K562 (cell line): ENCODE data around the gene CLCN1. TPM values are rescaled to one million over a fixed set of nuclear protein-coding genes. Genes with fewer than 3 reads are reported as not detected.

Experiments
- ATAC-seq: fragments of 200-7000 bp; cut with Tn5 transposase; 3 replicates; pipeline ENCODE4 v1.9.1; 2020; ENCODE audit warnings: moderate library complexity
- BruUV-seq: library from RNA; stranded (reverse); fragments of 400-500 nt; replicated peaks from 2 replicates; lab custom pipeline; 2021; lab: Mats Ljungman, UMichigan
- CTCF ChIA-PET: fragments of 300-600 bp; formaldehyde crosslinking; extraction: SDS; loops from one replicate; lab custom pipeline; 2021; ENCODE audit warnings: low intra/inter-chr PET ratio; lab: Yijun Ruan, JAX
- POLR2A ChIA-PET: fragments of 300-600, 350-650 bp; sonication (Branson Sonifier 250); formaldehyde crosslinking; extraction: SDS; loops from one replicate; lab custom pipeline; 2021; ENCODE audit warnings: antibody characterized with exemption, inconsistent platforms; lab: Yijun Ruan, JAX
- DNase-seq, 4 experiments: peaks; one replicate each; pipeline versions ENCODE4 v3.0.0 to v3.0.0-alpha.2; 2011 to 2018; ENCODE audit warnings: low spot score in 3 of 4, mixed read lengths in 3 of 4; ENCODE audit errors: extremely low read depth in 1 of 4
- FAIRE-seq: peaks from 2 replicates; lab custom pipeline; 2011; peaks lifted over from hg19 to GRCh38; lab: Jason Lieb, UNC
- H2AFZ ChIP-seq: 2 replicates; pipeline ENCODE4 v1.6.0; 2011; ENCODE audit warnings: low read depth, low read length, control low read depth, inconsistent platforms
- H3K27ac ChIP-seq: fragments of 200-600 bp; 3 replicates; pipeline ENCODE4 v1.8.0; 2011; ENCODE audit warnings: low read depth, mild to moderate bottlenecking, control low read depth, inconsistent platforms, low read length, moderate library complexity, mixed read lengths; ENCODE audit errors: extremely low read depth
- H3K27me3 ChIP-seq, 2 experiments: fragments of 300-600 bp in 1 of 2; 2 replicates in 1 of 2; 3 replicates in 1 of 2; pipeline versions ENCODE4 v1.6.0 to v1.8.0; 2011; ENCODE audit warnings: inconsistent platforms in 2 of 2, low read length in 2 of 2, mild to moderate bottlenecking in 1 of 2, mixed read lengths in 1 of 2, moderate library complexity in 1 of 2; ENCODE audit not compliant: control insufficient read depth in 2 of 2, insufficient read depth in 2 of 2
- H3K36me3 ChIP-seq: fragments of 300-600 bp; 3 replicates; pipeline ENCODE4 v1.8.0; 2011; ENCODE audit warnings: mild to moderate bottlenecking, low read length, inconsistent platforms; ENCODE audit not compliant: control insufficient read depth, insufficient read depth
- H3K4me1 ChIP-seq, 2 experiments: fragments of 200-600 bp in 1 of 2; replicated peaks in 1 of 2; 2 replicates in 1 of 2; 3 replicates in 1 of 2; pipeline versions ENCODE4 v1.5.1 to v1.8.0; 2011; ENCODE audit warnings: inconsistent platforms in 2 of 2, low read length in 2 of 2, mild to moderate bottlenecking in 1 of 2, mixed read lengths in 1 of 2, moderate library complexity in 1 of 2; ENCODE audit not compliant: control insufficient read depth in 2 of 2, insufficient read depth in 2 of 2
- H3K4me2 ChIP-seq: 2 replicates; pipeline ENCODE4 v1.6.1; 2011; ENCODE audit warnings: low read length, control low read depth, inconsistent platforms, mixed read lengths; ENCODE audit not compliant: insufficient read depth
- H3K4me3 ChIP-seq: fragments of 200-600 bp; sonication (generic), shearing (Covaris generic); 2 replicates; pipeline ENCODE4 v1.5.1; 2016; ENCODE audit warnings: control low read depth, inconsistent platforms
- H3K79me2 ChIP-seq: fragments of 200-600 bp; 3 replicates; pipeline ENCODE4 v1.8.0; 2011; ENCODE audit warnings: low read length, inconsistent platforms; ENCODE audit not compliant: control insufficient read depth, insufficient read depth
- H3K9ac ChIP-seq, 2 experiments: 2 replicates each; pipeline versions ENCODE4 v1.6.0 to v1.6.1; 2011; ENCODE audit warnings: low read depth in 2 of 2, low read length in 2 of 2, control low read depth in 1 of 2, inconsistent platforms in 1 of 2, mild to moderate bottlenecking in 1 of 2, mixed read lengths in 1 of 2; ENCODE audit not compliant: insufficient read depth in 1 of 2
- H3K9me1 ChIP-seq: one replicate; pipeline ENCODE4 v1.6.0; 2011; ENCODE audit warnings: inconsistent platforms, mild to moderate bottlenecking, low read length, moderate library complexity; ENCODE audit not compliant: control insufficient read depth, insufficient read depth
- H3K9me3 ChIP-seq: replicated peaks from 2 replicates; pipeline ENCODE4 v1.5.1; 2011; ENCODE audit warnings: low read depth, low read length, inconsistent platforms; ENCODE audit not compliant: control insufficient read depth, insufficient read depth
- H4K20me1 ChIP-seq: replicated peaks from 2 replicates; pipeline ENCODE4 v1.6.1; 2011; ENCODE audit warnings: low read length, inconsistent platforms, mixed read lengths; ENCODE audit not compliant: control insufficient read depth, insufficient read depth
- C11orf30 ChIP-seq: fragments of 450-650 bp; IDR thresholded peaks from 2 replicates; pipeline ENCODE4 v1.6.1; 2016; ENCODE audit warnings: low read depth, mild to moderate bottlenecking
- CBFA2T3 ChIP-seq: fragments of 450-650 bp; IDR thresholded peaks from 2 replicates; pipeline ENCODE4 v1.6.1; 2017
- CHAMP1 ChIP-seq: fragments of 450-650 bp; IDR thresholded peaks from 2 replicates; pipeline ENCODE4 v1.6.1; 2016; ENCODE audit warnings: mild to moderate bottlenecking
- HIVEP1 ChIP-seq: fragments of 250-450 bp; sonication (Bioruptor Pico); IDR thresholded peaks from 2 replicates; pipeline ENCODE4 v1.4.0; 2020; ENCODE audit warnings: mild to moderate bottlenecking
- MYBL2 ChIP-seq, 2 experiments: fragments of 450-650 bp in 1 of 2; sonication (generic) in 1 of 2; formaldehyde crosslinking in 1 of 2; IDR thresholded peaks; 2 replicates each; pipeline versions ENCODE4 v1.6.1 to v1.8.1; 2017 to 2022; ENCODE audit warnings: borderline replicate concordance in 1 of 2, inconsistent platforms in 1 of 2, low read depth in 1 of 2, mild to moderate bottlenecking in 1 of 2, missing genetic modification reagents in 1 of 2, moderate library complexity in 1 of 2
- NEUROD1 ChIP-seq: fragments of 150-350 bp; IDR thresholded peaks from 2 replicates; pipeline ENCODE4 v1.6.1; 2014; ENCODE audit warnings: borderline replicate concordance, low read length, low read depth; ENCODE audit not compliant: partially characterized antibody
- NFE2L1 ChIP-seq: fragments of 450-650 bp; IDR thresholded peaks from 2 replicates; pipeline ENCODE4 v1.6.1; 2016; ENCODE audit warnings: missing genetic modification characterization, low read depth, mild to moderate bottlenecking, missing compliant biosample characterization, moderate library complexity, borderline replicate concordance
- SMARCA5 ChIP-seq: fragments of 450-650 bp; IDR thresholded peaks from 2 replicates; pipeline ENCODE4 v1.6.1; 2016
- SMARCC2 ChIP-seq: fragments of 450-650 bp; IDR thresholded peaks from 2 replicates; pipeline ENCODE4 v1.6.1; 2017; ENCODE audit warnings: antibody characterized with exemption, moderate library complexity, mild to moderate bottlenecking, low read depth
- SMARCE1 ChIP-seq: fragments of 450-650 bp; IDR thresholded peaks from 2 replicates; pipeline ENCODE4 v1.7.1; 2016; ENCODE audit warnings: mild to moderate bottlenecking
- ZNF347 ChIP-seq: fragments of 450-650 bp; formaldehyde crosslinking; IDR thresholded peaks from 2 replicates; pipeline ENCODE4 v1.4.0; 2020; ENCODE audit warnings: low read depth, mild to moderate bottlenecking, moderate library complexity
- ZNF609 ChIP-seq: sonication (generic); formaldehyde crosslinking; IDR thresholded peaks from 2 replicates; pipeline ENCODE4 v1.8.1; 2023; ENCODE audit warnings: missing genetic modification reagents, mild to moderate bottlenecking, borderline replicate concordance
- ZNF75A ChIP-seq: fragments of 450-650 bp; formaldehyde crosslinking; IDR thresholded peaks from 2 replicates; pipeline ENCODE4 v1.4.0; 2020; ENCODE audit warnings: mild to moderate bottlenecking
- WGBS: fragments of 100-300 bp; shearing (Covaris generic); methylation state at CpG from one replicate; pipeline ENCODE4 v1.1.6; 2016; ENCODE audit warnings: low coverage, mixed read lengths; ENCODE audit not compliant: insufficient coverage; ENCODE audit errors: missing lambda C conversion rate; 5-methylcytosine and 5-hydroxymethylcytosine counted together
- in situ Hi-C: fragments of 300-500 bp; cut with MboI; formaldehyde crosslinking; loops from 4 replicates; pipeline ENCODE4 v1.15.0; 2018; ENCODE audit warnings: inconsistent platforms, mixed read lengths
- intact Hi-C: fragments of 100-400 bp; cut with micrococcal nuclease; formaldehyde crosslinking; loops from 2 replicates; pipeline ENCODE4 v1.14.2; 2022
- polyA plus RNA-seq, 8 experiments: library from polyadenylated mRNA; depleted of rRNA in 4 of 8; stranded (reverse) in 5 of 8; unstranded in 3 of 8; fragments of >200 nt; fragmentation: Nextera tagmentation in 2 of 8; fragmentation: Illumina TruSeq in 1 of 8; extraction: Ambion mirVana in 2 of 8; extraction: Trizol in 1 of 8; gene quantifications; 2 replicates each; pipeline versions ENCODE4 v1.2.1 to v1.2.3, GENCODE V29; 2011 to 2014; ENCODE audit warnings: inconsistent platforms in 1 of 8, missing spikeins in 1 of 8
- total RNA-seq, 7 experiments: library from RNA; depleted of rRNA in 6 of 7; stranded (reverse); fragments of >200 nt in 6 of 7; fragmentation: Illumina TruSeq in 2 of 7; extraction: Trizol in 2 of 7; gene quantifications; 2 replicates each; pipeline versions ENCODE4 v1.2.1 to v1.2.3, GENCODE V29; 2011 to 2021; ENCODE audit warnings: low replicate concordance in 1 of 7
- TF ChIP-seq, protein P1 (sequence below): fragments of 200-800 bp; sonication (Bioruptor generic); IDR thresholded peaks from 2 replicates; pipeline ENCODE4 v1.6.1; 2017; ENCODE audit warnings: missing genetic modification characterization, missing compliant biosample characterization

Gene CLCN1
- total and polyA plus RNA-seq, 9 of the 15 experiments (the other 6 are each of a cell fraction or from before 2014, with no cell fraction given): 0.01 to 0.11 (median 0.04) TPM; not detected in 4

GRCh38 chr7:143303733-143304132, 12.2 kb upstream of the CLCN1 start:
- Histone ChIP-seq H3K27ac (no peak overlapping the region), H2AFZ (no peak overlapping the region), H3K4me1 (no peaks in the 10 kb centered on the region), H3K9me1 (no peaks in the 10 kb centered on the region), H3K27me3 (no peaks in the 10 kb centered on the region), H3K79me2 (no peaks in the 10 kb centered on the region), H3K36me3 (peaks cover 96% of the 10 kb centered on the region), H3K4me3 (no peak overlapping the region), H4K20me1 (peaks cover 12% of the 10 kb centered on the region; the same call in 1 of the 2 replicates), H3K9ac (no peak overlapping the region), H3K9me3 (no peaks in the 10 kb centered on the region), H3K4me2 (no peak overlapping the region)
- WGBS: 97% methylated on average over 10 of the region's 10 CpGs
- DNase-seq (no peak), ATAC-seq (no peak), FAIRE-seq (no peak)
- ChIA-PET CTCF (interaction anchor here (4.1 kb wide), 1 partner anchor 63 kb away, joined by 39 read pairs; no protein-coding TSS in a partner anchor), POLR2A (interaction anchor here (1.7 kb wide), 1 partner anchor 63 kb away, joined by 7 read pairs; no protein-coding TSS in a partner anchor)
- in situ Hi-C loops (loop anchor here (10.0 kb wide), 2 partner anchors 59 to 289 kb away; no protein-coding TSS in a partner anchor), intact Hi-C loops (loop anchor here (2.0 kb wide), 1 partner anchor 35 kb away; no protein-coding TSS in a partner anchor)
- no TSS peak for BruUV-seq
- TF ChIP-seq HIVEP1 (CRISPR knock-in tag) (no peak), CBFA2T3 (no peak), C11orf30 (no peak), NEUROD1 (no peak), CHAMP1 (no peak), MYBL2 (IDR thresholded peaks at IDR 0.05; ENCODE audit: low read depth) (no peak), MYBL2 (CRISPR knock-in tag; IDR thresholded peaks at IDR 0.05; ENCODE audit: borderline replicate concordance) (no peak), NFE2L1 (no peak), ZNF609 (no peak), ZNF75A (no peak), SMARCA5 (no peak), SMARCC2 (no peak), SMARCE1 (no peak), ZNF347 (no peak)
- TF ChIP-seq, protein P1, sequence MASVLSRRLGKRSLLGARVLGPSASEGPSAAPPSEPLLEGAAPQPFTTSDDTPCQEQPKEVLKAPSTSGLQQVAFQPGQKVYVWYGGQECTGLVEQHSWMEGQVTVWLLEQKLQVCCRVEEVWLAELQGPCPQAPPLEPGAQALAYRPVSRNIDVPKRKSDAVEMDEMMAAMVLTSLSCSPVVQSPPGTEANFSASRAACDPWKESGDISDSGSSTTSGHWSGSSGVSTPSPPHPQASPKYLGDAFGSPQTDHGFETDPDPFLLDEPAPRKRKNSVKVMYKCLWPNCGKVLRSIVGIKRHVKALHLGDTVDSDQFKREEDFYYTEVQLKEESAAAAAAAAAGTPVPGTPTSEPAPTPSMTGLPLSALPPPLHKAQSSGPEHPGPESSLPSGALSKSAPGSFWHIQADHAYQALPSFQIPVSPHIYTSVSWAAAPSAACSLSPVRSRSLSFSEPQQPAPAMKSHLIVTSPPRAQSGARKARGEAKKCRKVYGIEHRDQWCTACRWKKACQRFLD (CRISPR knock-in tag): no peak
